ENCODE results near the gene TANGO6. TPM values are rescaled to one million over a fixed set of nuclear protein-coding genes. Genes with fewer than 3 reads are reported as not detected.

TANGO6 gene
- total and polyA plus RNA-seq, 10 of the 15 experiments (the other 5 are each of a cell fraction or from before 2014, with no cell fraction given), result 1.1 to 20.6 (median 11.0) TPM

DNA sequence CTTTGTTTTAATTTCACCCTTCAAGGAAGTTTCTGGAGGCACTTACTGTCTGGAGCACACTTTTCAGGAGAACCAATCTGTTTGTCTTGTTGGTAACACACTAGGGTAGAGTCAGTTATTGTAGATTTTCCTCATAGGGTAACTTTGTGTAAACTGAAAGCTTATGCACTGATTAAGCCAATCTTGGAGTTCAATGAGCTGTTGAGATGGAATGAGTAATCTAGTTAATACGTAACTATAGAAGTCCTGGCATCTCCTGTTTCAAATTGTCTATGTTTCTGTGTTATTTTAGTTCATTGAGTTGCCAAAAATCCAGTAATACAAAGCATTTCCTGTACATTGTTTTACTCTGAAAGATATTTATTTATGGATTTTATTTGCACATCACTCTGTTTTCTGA, 150.6 kb downstream of the TANGO6 start:
- ChIA-PET RAD21 (ENCODE audit: unreplicated experiment) (no interaction called here), SMC1A (ENCODE audit: uncharacterized antibody, unreplicated experiment) (interaction anchor here (0.6 to 1.5 kb wide), 2 partner anchors 23 to 119 kb away, joined by 3 to 5 read pairs; no protein-coding TSS in a partner anchor), POLR2A (no interaction called here), CTCF (interaction anchor here (0.6 to 2.4 kb wide), 5 partner anchors 62 to 580 kb away, joined by 3 to 11 read pairs (median 3); no protein-coding TSS in a partner anchor)
- Histone ChIP-seq H4K20me1 (ENCODE audit: control insufficient read depth, insufficient read depth) (no peaks in the 10 kb centered on the region), H3K4me1 (ENCODE audit: control insufficient read depth, insufficient read depth, low read length) (peaks cover 2% of the 10 kb centered on the region; the same call in 1 of the 2 replicates), H3K36me3 (ENCODE audit: control insufficient read depth in 2 of 2, insufficient read depth in 2 of 2, low read length in 1 of 2) (no peaks in the 10 kb centered on the region), H3K4me3 (no peak overlapping the region), H2AFZ (ENCODE audit: control insufficient read depth, low read depth, low read length) (no peak overlapping the region), H3K79me2 (ENCODE audit: control insufficient read depth, insufficient read depth, low read length) (no peaks in the 10 kb centered on the region), H3K9me3 (replicated peaks; ENCODE audit: control insufficient read depth, insufficient read depth, low read length) (no peaks in the 10 kb centered on the region), H3K27ac (ENCODE audit: control insufficient read depth, insufficient read depth) (no peak overlapping the region), H3K9ac (ENCODE audit: control insufficient read depth, insufficient read depth, low read length) (no peak overlapping the region), H3K27me3 (replicated peaks in 1 of 2; ENCODE audit: control insufficient read depth in 2 of 2, insufficient read depth in 2 of 2, low read length in 1 of 2) (no peaks in the 10 kb centered on the region), H3K4me2 (ENCODE audit: control insufficient read depth, insufficient read depth) (no peak overlapping the region)
- BruUV-seq (replicated peaks), result no TSS peak
- intact Hi-C loops (cut with micrococcal nuclease; ENCODE audit: unreplicated experiment) (loop anchor here (2.0 kb wide), 1 partner anchor 131 kb away; no protein-coding TSS in a partner anchor), in situ Hi-C loops (cut with MboI) (no loop called here)
- 43% methylated on average over 1 of the region's 1 CpG for WGBS (ENCODE audit: insufficient coverage, insufficient replicate concordance, low lambda C conversion rate, missing lambda C conversion rate)
- ATAC-seq (peak; percentile 86), DNase-seq (ENCODE audit: low read depth, low spot score) (no peak), FAIRE-seq (no peak)
- no peak for TF ChIP-seq GABPA (IDR thresholded peaks at IDR 0.05; ENCODE audit: low read depth)
- TF ChIP-seq TCF7 (IDR thresholded peaks at IDR 0.05; ENCODE audit: borderline replicate concordance), result no peak
- no peak for TF ChIP-seq CHD1 (IDR thresholded peaks at IDR 0.05; ENCODE audit: low read depth, low read length)
- TF ChIP-seq RCOR1 (conservative IDR thresholded peaks at IDR 0.05; ENCODE audit: low read depth, low read length), result no peak
- TF ChIP-seq NR2C1 (IDR thresholded peaks at IDR 0.05), result no peak
- TF ChIP-seq NFYB (IDR thresholded peaks at IDR 0.05; ENCODE audit: insufficient read depth, low read depth, low read length), result 0 out of 2 replicates have a peak, but pooled peaks have one; percentile 5

DNA sequence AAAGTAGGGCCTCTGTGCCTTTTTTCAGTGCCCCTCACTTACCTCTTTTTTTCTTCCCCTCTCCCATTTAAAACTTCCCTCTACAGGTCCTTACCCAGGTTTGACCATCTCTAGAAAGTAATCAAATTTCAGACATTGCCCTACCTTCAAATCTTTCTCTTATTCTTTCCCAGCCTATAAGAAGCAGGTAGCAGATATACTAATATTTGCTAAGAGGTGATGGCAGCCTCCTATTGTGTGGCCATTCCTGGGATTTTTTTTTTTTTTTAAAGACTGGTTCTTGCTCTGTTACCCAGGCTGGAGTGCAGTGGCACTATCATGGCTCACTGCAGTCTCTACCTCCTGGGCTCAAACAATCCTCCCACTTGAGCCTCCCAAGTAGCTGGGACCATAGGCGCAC, 151.0 kb downstream of the TANGO6 start:
- Histone ChIP-seq H2AFZ (ENCODE audit: control insufficient read depth, low read depth, low read length) (no peak overlapping the region), H3K9me3 (replicated peaks; ENCODE audit: control insufficient read depth, insufficient read depth, low read length) (no peaks in the 10 kb centered on the region), H3K36me3 (ENCODE audit: control insufficient read depth in 2 of 2, insufficient read depth in 2 of 2, low read length in 1 of 2) (no peaks in the 10 kb centered on the region), H3K4me3 (no peak overlapping the region), H3K27ac (ENCODE audit: control insufficient read depth, insufficient read depth) (no peak overlapping the region), H3K4me1 (ENCODE audit: control insufficient read depth, insufficient read depth, low read length) (peaks cover 2% of the 10 kb centered on the region; the same call in 1 of the 2 replicates), H3K4me2 (ENCODE audit: control insufficient read depth, insufficient read depth) (no peak overlapping the region), H4K20me1 (ENCODE audit: control insufficient read depth, insufficient read depth) (no peaks in the 10 kb centered on the region), H3K27me3 (replicated peaks in 1 of 2; ENCODE audit: control insufficient read depth in 2 of 2, insufficient read depth in 2 of 2, low read length in 1 of 2) (no peaks in the 10 kb centered on the region), H3K79me2 (ENCODE audit: control insufficient read depth, insufficient read depth, low read length) (no peaks in the 10 kb centered on the region), H3K9ac (ENCODE audit: control insufficient read depth, insufficient read depth, low read length) (no peak overlapping the region)
- intact Hi-C loops (cut with micrococcal nuclease; ENCODE audit: unreplicated experiment), result loop anchor here (2.0 kb wide), 1 partner anchor 130 kb away; no protein-coding TSS in a partner anchor
- ChIA-PET RAD21 (ENCODE audit: unreplicated experiment) (no interaction called here), CTCF (interaction anchor here (0.5 to 2.4 kb wide), 5 partner anchors 119 to 580 kb away, joined by 3 to 11 read pairs (median 3); no protein-coding TSS in a partner anchor), POLR2A (interaction anchor here (0.5 to 0.6 kb wide), 2 partner anchors 16 to 217 kb away, joined by 3 to 6 read pairs; no protein-coding TSS in a partner anchor), SMC1A (ENCODE audit: uncharacterized antibody, unreplicated experiment) (interaction anchor here (0.6 to 1.5 kb wide), 2 partner anchors 22 to 119 kb away, joined by 3 to 5 read pairs; no protein-coding TSS in a partner anchor)
- in situ Hi-C loops (cut with MboI), result no loop called here
- TF ChIP-seq HDAC2 (IDR thresholded peaks at IDR 0.05) (no peak), ZNF274 (IDR thresholded peaks at IDR 0.05; ENCODE audit: insufficient read depth, insufficient read length) (no peak), TBL1XR1 (IDR thresholded peaks at IDR 0.05; ENCODE audit: low read depth, low read length) (no peak), SREBF1 (IDR thresholded peaks at IDR 0.05; ENCODE audit: low read length) (no peak), ATF7 (IDR thresholded peaks at IDR 0.05; ENCODE audit: low read depth) (no peak), NR2C2 (IDR thresholded peaks at IDR 0.05; ENCODE audit: borderline replicate concordance, control insufficient read depth, insufficient read length, low read depth) (no peak), ZNF207 (IDR thresholded peaks at IDR 0.05; ENCODE audit: borderline replicate concordance) (no peak)
- TF ChIP-seq, protein P1, sequence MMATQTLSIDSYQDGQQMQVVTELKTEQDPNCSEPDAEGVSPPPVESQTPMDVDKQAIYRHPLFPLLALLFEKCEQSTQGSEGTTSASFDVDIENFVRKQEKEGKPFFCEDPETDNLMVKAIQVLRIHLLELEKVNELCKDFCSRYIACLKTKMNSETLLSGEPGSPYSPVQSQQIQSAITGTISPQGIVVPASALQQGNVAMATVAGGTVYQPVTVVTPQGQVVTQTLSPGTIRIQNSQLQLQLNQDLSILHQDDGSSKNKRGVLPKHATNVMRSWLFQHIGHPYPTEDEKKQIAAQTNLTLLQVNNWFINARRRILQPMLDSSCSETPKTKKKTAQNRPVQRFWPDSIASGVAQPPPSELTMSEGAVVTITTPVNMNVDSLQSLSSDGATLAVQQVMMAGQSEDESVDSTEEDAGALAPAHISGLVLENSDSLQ (IDR thresholded peaks at IDR 0.05), result no peak
- FAIRE-seq (no peak), ATAC-seq (peak; percentile 27), DNase-seq (ENCODE audit: low read depth, low spot score) (no peak)
- no TSS peak for BruUV-seq (replicated peaks)
- WGBS (ENCODE audit: insufficient coverage, insufficient replicate concordance, low lambda C conversion rate, missing lambda C conversion rate), result 100% methylated on average over 1 of the region's 1 CpG
